H9 (cell line): ENCODE data around the gene YY2. TPM values are rescaled to one million over a fixed set of nuclear protein-coding genes. Genes with fewer than 3 reads are reported as not detected.

Source experiments
- DNase-seq: peaks from one replicate; pipeline ENCODE4 v3.0.0-alpha.2; 2017
- H2AFZ ChIP-seq: one replicate; pipeline ENCODE4 v1.6.1; 2013; ENCODE audit warnings: mild to moderate bottlenecking, low read length, control low read depth, moderate library complexity
- H2AK5ac ChIP-seq: 2 replicates; pipeline ENCODE4 v1.6.1; 2013; ENCODE audit warnings: low read length, control low read depth, mixed read lengths; ENCODE audit not compliant: insufficient read length
- H2BK120ac ChIP-seq: one replicate; pipeline ENCODE4 v1.6.1; 2013; ENCODE audit warnings: low read depth, mild to moderate bottlenecking, low read length, control low read depth, inconsistent platforms; ENCODE audit not compliant: poor library complexity, severe bottlenecking
- H2BK12ac ChIP-seq: 2 replicates; pipeline ENCODE4 v1.6.1; 2013; ENCODE audit warnings: low read length, control low read depth, mixed read lengths, low read depth; ENCODE audit not compliant: insufficient read length
- H2BK15ac ChIP-seq: 2 replicates; pipeline ENCODE4 v1.6.1; 2013; ENCODE audit warnings: low read depth, low read length, control low read depth
- H2BK20ac ChIP-seq: one replicate; pipeline ENCODE4 v1.6.1; 2013; ENCODE audit warnings: low read depth, mild to moderate bottlenecking, low read length, control low read depth, inconsistent platforms; ENCODE audit not compliant: poor library complexity, severe bottlenecking
- H2BK5ac ChIP-seq: 2 replicates; pipeline ENCODE4 v1.6.1; 2013; ENCODE audit warnings: low read length, control low read depth, mixed read lengths; ENCODE audit not compliant: insufficient read length
- H3K14ac ChIP-seq: 2 replicates; pipeline ENCODE4 v1.6.1; 2013; ENCODE audit warnings: low read length, control low read depth; ENCODE audit not compliant: insufficient read depth
- H3K18ac ChIP-seq: 2 replicates; pipeline ENCODE4 v1.6.1; 2013; ENCODE audit warnings: low read depth, mild to moderate bottlenecking, mixed read lengths, low read length, control low read depth; ENCODE audit not compliant: insufficient read length
- H3K23ac ChIP-seq: 2 replicates; pipeline ENCODE4 v1.6.1; 2013; ENCODE audit warnings: low read length, control low read depth, mixed read lengths, low read depth; ENCODE audit not compliant: insufficient read length
- H3K23me2 ChIP-seq: 2 replicates; pipeline ENCODE4 v1.6.1; 2013; ENCODE audit warnings: low read depth, mild to moderate bottlenecking, mixed read lengths, low read length, control low read depth; ENCODE audit not compliant: insufficient read length, poor library complexity, severe bottlenecking
- H3K27ac ChIP-seq: 2 replicates; pipeline ENCODE4 v1.5.1; 2013; ENCODE audit warnings: low read length, control low read depth, mixed read lengths, low read depth; ENCODE audit not compliant: insufficient read length
- H3K27me3 ChIP-seq: 2 replicates; pipeline ENCODE4 v1.6.1; 2013; ENCODE audit warnings: low read length, control low read depth, inconsistent platforms; ENCODE audit not compliant: insufficient read depth
- H3K4ac ChIP-seq: 2 replicates; pipeline ENCODE4 v1.6.1; 2013; ENCODE audit warnings: low read depth, mild to moderate bottlenecking, control low read depth, inconsistent platforms, low read length, moderate library complexity
- H3K4me1 ChIP-seq: 2 replicates; pipeline ENCODE4 v1.6.1; 2013; ENCODE audit warnings: low read length, control low read depth, inconsistent platforms; ENCODE audit not compliant: insufficient read depth
- H3K4me2 ChIP-seq: 2 replicates; pipeline ENCODE4 v1.6.1; 2013; ENCODE audit warnings: low read length, control low read depth, mixed read lengths; ENCODE audit not compliant: insufficient read length, insufficient read depth
- H3K56ac ChIP-seq: 2 replicates; pipeline ENCODE4 v1.6.1; 2013; ENCODE audit warnings: low read depth, mild to moderate bottlenecking, mixed read lengths, low read length, control low read depth; ENCODE audit not compliant: insufficient read length
- H3K79me1 ChIP-seq: 2 replicates; pipeline ENCODE4 v1.6.1; 2013; ENCODE audit warnings: low read depth, mild to moderate bottlenecking, moderate library complexity, low read length, control low read depth, inconsistent platforms; ENCODE audit not compliant: insufficient read depth, poor library complexity, severe bottlenecking
- H3K79me2 ChIP-seq: 2 replicates; pipeline ENCODE4 v1.6.1; 2013; ENCODE audit warnings: low read length, control low read depth, inconsistent platforms; ENCODE audit not compliant: insufficient read depth
- H3K9ac ChIP-seq: 2 replicates; pipeline ENCODE4 v1.6.1; 2013; ENCODE audit warnings: low read length, control low read depth, mixed read lengths; ENCODE audit not compliant: insufficient read length; ENCODE audit errors: extremely low read depth
- H3K9me3 ChIP-seq: one replicate; pipeline ENCODE4 v1.6.1; 2013; ENCODE audit warnings: low read depth, low read length, inconsistent platforms; ENCODE audit not compliant: control insufficient read depth
- H3T11ph ChIP-seq: one replicate; pipeline ENCODE4 v1.6.1; 2013; ENCODE audit warnings: mild to moderate bottlenecking, low read length, control low read depth, inconsistent platforms
- H4K20me1 ChIP-seq: one replicate; pipeline ENCODE4 v1.6.1; 2013; ENCODE audit not compliant: control insufficient read depth, insufficient read length, insufficient read depth
- H4K5ac ChIP-seq: 2 replicates; pipeline ENCODE4 v1.6.1; 2013; ENCODE audit warnings: low read depth, mild to moderate bottlenecking, mixed read lengths, low read length, control low read depth; ENCODE audit not compliant: insufficient read length
- H4K8ac ChIP-seq: replicated peaks from 2 replicates; pipeline ENCODE4 v1.6.1; 2013; ENCODE audit warnings: low read length, control low read depth, mixed read lengths, low read depth; ENCODE audit not compliant: insufficient read length
- H4K91ac ChIP-seq: 2 replicates; pipeline ENCODE4 v1.6.1; 2013; ENCODE audit warnings: low read depth, mild to moderate bottlenecking, moderate library complexity, mixed read lengths, low read length, control low read depth; ENCODE audit not compliant: insufficient read length
- H3K27ac Mint-ChIP-seq, 3 experiments: 2 replicates in 2 of 3; 3 replicates in 1 of 3; pipeline ENCODE4 v1.8.0; 2020 to 2021; ENCODE audit warnings: mixed read lengths in 3 of 3, mild to moderate bottlenecking in 1 of 3, moderate library complexity in 1 of 3
- H3K27me3 Mint-ChIP-seq: 2 replicates; pipeline ENCODE4 v1.8.0; 2021; ENCODE audit warnings: low read depth, mild to moderate bottlenecking, moderate library complexity, mixed read lengths
- H3K36me3 Mint-ChIP-seq, 3 experiments: 2 replicates in 2 of 3; 3 replicates in 1 of 3; pipeline ENCODE4 v1.8.0; 2020 to 2021; ENCODE audit warnings: low read depth in 3 of 3, mixed read lengths in 3 of 3; ENCODE audit not compliant: insufficient read depth in 1 of 3
- H3K4me1 Mint-ChIP-seq, 2 experiments: 2 replicates each; pipeline ENCODE4 v1.8.0; 2020; ENCODE audit warnings: mixed read lengths in 2 of 2
- H3K4me3 Mint-ChIP-seq, 2 experiments: 2 replicates in 1 of 2; 3 replicates in 1 of 2; pipeline ENCODE4 v1.8.0; 2020 to 2021; ENCODE audit warnings: mild to moderate bottlenecking in 2 of 2, mixed read lengths in 2 of 2, moderate library complexity in 1 of 2
- H3K9me3 Mint-ChIP-seq, 2 experiments: 2 replicates in 1 of 2; 3 replicates in 1 of 2; pipeline ENCODE4 v1.8.0; 2020; ENCODE audit warnings: mild to moderate bottlenecking in 2 of 2, mixed read lengths in 2 of 2, moderate library complexity in 1 of 2
- CTCF ChIP-seq: fragments of 200-600 bp; sonication (generic); conservative IDR thresholded peaks from 3 replicates; pipeline ENCODE4 v1.8.0; 2021; ENCODE audit warnings: antibody characterized with exemption, mild to moderate bottlenecking
- total RNA-seq: library from RNA; stranded (reverse); gene quantifications from 2 replicates; pipeline ENCODE4 v1.2.1, GENCODE V29; 2021

The YY2 gene
- total RNA-seq, 1 experiment from 2014 or later, result 1.8 TPM

GRCh38 chrX:21865436-21865835, 9.6 kb downstream of the YY2 start:
- Histone ChIP-seq H4K5ac (no peak overlapping the region), H2AK5ac (no peak overlapping the region), H2AFZ (no peak overlapping the region), H3K9ac (no peak overlapping the region), H2BK15ac (no peak overlapping the region), H2BK120ac (no peak overlapping the region), H4K91ac (no peak overlapping the region), H3K79me2 (no peaks in the 10 kb centered on the region), H2BK12ac (no peak overlapping the region), H3K23ac (no peak overlapping the region), H3T11ph (no peak overlapping the region), H3K18ac (no peak overlapping the region), H3K4me1 (no peaks in the 10 kb centered on the region), H3K9me3 (no peaks in the 10 kb centered on the region), H3K23me2 (no peaks in the 10 kb centered on the region), H3K27ac (no peak overlapping the region), H3K27me3 (no peaks in the 10 kb centered on the region), H3K79me1 (no peaks in the 10 kb centered on the region), H3K4me2 (no peak overlapping the region), H4K8ac (no peak overlapping the region), H4K20me1 (no peaks in the 10 kb centered on the region), H3K14ac (no peak overlapping the region), H3K4ac (no peak overlapping the region), H3K56ac (no peak overlapping the region), H2BK20ac (no peak overlapping the region), H2BK5ac (no peak overlapping the region)
- peaks cover 0 to 10% of the 10 kb centered on the region in 2 experiments; a peak in 4 of 5 replicates for H3K9me3 Mint-ChIP-seq
- TF ChIP-seq CTCF, result no peak
- H3K36me3 Mint-ChIP-seq, result no peaks in the 10 kb centered on the region
- no peak overlapping the region for H3K4me3 Mint-ChIP-seq
- no peaks in the 10 kb centered on the region; a peak in 1 of 4 replicates for H3K4me1 Mint-ChIP-seq
- H3K27me3 Mint-ChIP-seq, result no peaks in the 10 kb centered on the region
- no peak overlapping the region for H3K27ac Mint-ChIP-seq
- no peak for DNase-seq
